ENCODE data around the gene CA11.

GRCh38 chr19:48648134-48648533 is 2.1 kb upstream of the CA11 start:
- TF ChIP-seq EZH2 (IDR thresholded peaks at IDR 0.05; ENCODE audit: low read length, missing control alignments) (no peak), CTCF (conservative IDR thresholded peaks at IDR 0.05 in 1 of 2, IDR thresholded peaks at IDR 0.05 in 1 of 2; ENCODE audit: low read depth in 1 of 2, low read length in 2 of 2) (no peak)
